Transverse colon (tissue), 4 donors: ENCODE results near the gene KNDC1.

Experiments
- POLR2A ChIP-seq: fragments of 450-650 bp; IDR thresholded peaks from one replicate; pipeline ENCODE4 v1.6.1; 2016; ENCODE audit warnings: antibody characterized with exemption, mild to moderate bottlenecking, moderate library complexity
- POLR2AphosphoS5 ChIP-seq, 3 donors: sonication (generic); formaldehyde crosslinking; IDR thresholded peaks; one replicate each; pipeline ENCODE4 v1.6.1; 2016; ENCODE audit warnings: antibody characterized with exemption in 3 of 3
- TF ChIP-seq, protein P1 (sequence below), 5 experiments: fragments of 200-600 bp in 3 of 5; fragments of 450-650 bp in 2 of 5; sonication (generic) in 3 of 5; IDR thresholded peaks; 1 replicate in 2 of 5; 2 replicates in 3 of 5; pipeline ENCODE4 v1.5.1; 2016 to 2017; ENCODE audit warnings: antibody characterized with exemption in 5 of 5, inconsistent platforms in 3 of 5, mild to moderate bottlenecking in 2 of 5, moderate library complexity in 1 of 5

DNA sequence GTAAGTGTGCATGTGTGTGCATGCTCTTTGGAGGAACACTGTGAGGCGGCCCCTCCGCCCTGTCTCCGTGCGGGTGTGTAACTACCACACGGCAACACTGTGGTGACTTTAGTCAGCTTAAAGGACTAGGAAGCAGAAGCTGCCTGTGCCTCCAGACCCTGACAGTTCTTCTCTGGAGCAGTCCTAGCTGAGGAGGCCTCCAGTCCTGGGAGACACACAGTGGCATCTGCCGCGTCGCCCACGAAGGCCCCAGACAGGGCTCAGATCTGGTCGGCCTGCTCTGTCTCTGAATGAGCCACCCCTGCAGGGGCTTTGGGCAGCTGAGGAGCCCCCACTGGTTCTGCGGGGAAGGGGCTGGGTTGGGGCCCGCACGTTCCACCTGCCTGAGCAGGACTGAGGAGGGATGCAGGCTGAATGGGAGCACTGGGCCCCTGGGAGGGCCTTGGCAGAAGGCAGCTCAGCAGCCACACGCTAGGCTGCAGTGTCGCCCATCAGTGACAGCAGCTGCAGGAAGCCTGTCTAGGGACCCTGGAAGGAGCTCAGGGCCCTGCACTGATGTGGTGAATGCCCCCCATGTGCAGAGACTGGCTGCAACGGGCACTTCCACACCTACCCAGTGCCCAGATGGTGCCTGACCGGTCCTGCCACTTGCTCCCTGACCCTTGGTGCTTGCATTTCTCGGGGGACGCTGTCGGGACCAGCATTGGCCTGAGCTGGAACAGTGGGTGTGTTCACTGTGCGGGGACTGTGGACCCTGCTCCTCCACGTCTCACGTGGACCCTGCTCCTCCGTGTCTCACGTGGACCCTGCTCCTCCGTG lies 27.3 kb upstream of the KNDC1 start:
- TF ChIP-seq, protein P1, sequence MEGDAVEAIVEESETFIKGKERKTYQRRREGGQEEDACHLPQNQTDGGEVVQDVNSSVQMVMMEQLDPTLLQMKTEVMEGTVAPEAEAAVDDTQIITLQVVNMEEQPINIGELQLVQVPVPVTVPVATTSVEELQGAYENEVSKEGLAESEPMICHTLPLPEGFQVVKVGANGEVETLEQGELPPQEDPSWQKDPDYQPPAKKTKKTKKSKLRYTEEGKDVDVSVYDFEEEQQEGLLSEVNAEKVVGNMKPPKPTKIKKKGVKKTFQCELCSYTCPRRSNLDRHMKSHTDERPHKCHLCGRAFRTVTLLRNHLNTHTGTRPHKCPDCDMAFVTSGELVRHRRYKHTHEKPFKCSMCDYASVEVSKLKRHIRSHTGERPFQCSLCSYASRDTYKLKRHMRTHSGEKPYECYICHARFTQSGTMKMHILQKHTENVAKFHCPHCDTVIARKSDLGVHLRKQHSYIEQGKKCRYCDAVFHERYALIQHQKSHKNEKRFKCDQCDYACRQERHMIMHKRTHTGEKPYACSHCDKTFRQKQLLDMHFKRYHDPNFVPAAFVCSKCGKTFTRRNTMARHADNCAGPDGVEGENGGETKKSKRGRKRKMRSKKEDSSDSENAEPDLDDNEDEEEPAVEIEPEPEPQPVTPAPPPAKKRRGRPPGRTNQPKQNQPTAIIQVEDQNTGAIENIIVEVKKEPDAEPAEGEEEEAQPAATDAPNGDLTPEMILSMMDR (IDR thresholded peaks at IDR 0.05), result no peak
- TF ChIP-seq POLR2AphosphoS5 (IDR thresholded peaks at IDR 0.05), result no peak
- TF ChIP-seq POLR2A, result no peak
